Islet precursor cell (in vitro differentiated cells): ENCODE results near the gene IPO9.
"Not testable (repeated sequence)": the region's sequence is repeated elsewhere in the genome, so short reads cannot be mapped to it uniquely, and the experiment has no call there.

Experiments
- DNase-seq: peaks from one replicate; pipeline ENCODE4 v3.0.0-alpha.2; 2018

IPO9 gene

GRCh38 chr1:201810466-201811216 is 18.3 kb upstream of the IPO9 start:
- peak; percentile 40 for DNase-seq

- DNase-seq: no peak
Observed at GRCh38 chr1:201813226-201813625, 15.7 kb upstream of the IPO9 start.

GRCh38 chr1:201816309-201816854 is 12.6 kb upstream of the IPO9 start:
- no peak for DNase-seq

GRCh38 chr1:201818971-201819750 is 9.8 kb upstream of the IPO9 start:
- no peak for DNase-seq

- DNase-seq: no peak
Observed at GRCh38 chr1:201820413-201820812, 8.5 kb upstream of the IPO9 start.

GRCh38 chr1:201825245-201825644 is 3.7 kb upstream of the IPO9 start:
- DNase-seq: no peak

GRCh38 chr1:201826830-201827229 is 2.1 kb upstream of the IPO9 start:
- no peak for DNase-seq

GRCh38 chr1:201827321-201828216 is 1.4 kb upstream of the IPO9 start:
- no peak for DNase-seq

GRCh38 chr1:201828217-201828819 is 639 bp upstream of the IPO9 start:
- DNase-seq: no peak

- DNase-seq: no peak
Observed at GRCh38 chr1:201831371-201831770, 2.4 kb downstream of the IPO9 start.

GRCh38 chr1:201834621-201835020 is 5.7 kb downstream of the IPO9 start:
- DNase-seq: no peak

- DNase-seq: no peak
Observed at GRCh38 chr1:201838381-201838780, 9.4 kb downstream of the IPO9 start.

GRCh38 chr1:201839089-201839488 is 10.1 kb downstream of the IPO9 start:
- not testable (repeated sequence) for DNase-seq

GRCh38 chr1:201840055-201840454 is 11.1 kb downstream of the IPO9 start:
- no peak for DNase-seq

- DNase-seq: no peak
Observed at GRCh38 chr1:201840490-201840889, 11.5 kb downstream of the IPO9 start.

GRCh38 chr1:201841265-201841912 is 12.4 kb downstream of the IPO9 start:
- no peak for DNase-seq

GRCh38 chr1:201842472-201843027 is 13.6 kb downstream of the IPO9 start:
- DNase-seq: no peak

GRCh38 chr1:201845331-201846083 is 16.6 kb downstream of the IPO9 start:
- no peak for DNase-seq

GRCh38 chr1:201847150-201847549 is 18.2 kb downstream of the IPO9 start:
- no peak for DNase-seq

GRCh38 chr1:201848230-201848629 is 19.3 kb downstream of the IPO9 start:
- no peak for DNase-seq
